Measurements from ENCODE around the gene BRSK1.

DNA sequence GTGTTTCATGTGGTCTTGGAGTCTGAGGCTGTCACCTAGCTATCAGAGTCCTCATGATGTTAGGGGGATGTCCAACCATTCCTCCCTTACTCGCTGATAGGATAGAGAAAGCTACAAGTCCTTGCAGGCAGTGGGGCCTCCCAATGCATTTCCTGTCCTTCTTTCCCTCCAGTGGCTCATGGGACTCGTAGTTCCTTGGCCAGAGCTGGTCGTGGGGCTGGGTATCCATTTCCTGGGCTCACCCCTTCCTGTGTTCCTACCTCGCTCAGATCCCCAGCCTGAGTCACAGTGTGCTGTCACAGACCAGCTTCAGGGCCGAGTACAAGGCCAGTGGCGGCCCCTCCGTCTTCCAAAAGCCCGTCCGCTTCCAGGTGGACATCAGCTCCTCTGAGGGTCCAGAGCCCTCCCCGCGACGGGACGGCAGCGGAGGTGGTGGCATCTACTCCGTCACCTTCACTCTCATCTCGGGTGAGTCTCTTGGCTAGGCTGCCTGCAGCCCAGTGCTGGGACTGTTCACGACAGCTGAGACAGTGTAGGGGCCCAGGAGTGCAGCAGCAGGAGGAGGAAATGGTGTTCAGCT, 22.3 kb downstream of the BRSK1 start:
- no peak for TF ChIP-seq EZH2 (IDR thresholded peaks at IDR 0.05)
- TF ChIP-seq POLR2AphosphoS5 (IDR thresholded peaks at IDR 0.05; ENCODE audit: borderline replicate concordance, low read depth, low read length) = no peak

Measured in SK-N-MC (cell line).